ENCODE data around the gene XPO4. TPM values are rescaled to one million over a fixed set of nuclear protein-coding genes. Genes with fewer than 3 reads are reported as not detected.

The XPO4 gene
- total RNA-seq, 1 donor: 19.5 TPM

DNA sequence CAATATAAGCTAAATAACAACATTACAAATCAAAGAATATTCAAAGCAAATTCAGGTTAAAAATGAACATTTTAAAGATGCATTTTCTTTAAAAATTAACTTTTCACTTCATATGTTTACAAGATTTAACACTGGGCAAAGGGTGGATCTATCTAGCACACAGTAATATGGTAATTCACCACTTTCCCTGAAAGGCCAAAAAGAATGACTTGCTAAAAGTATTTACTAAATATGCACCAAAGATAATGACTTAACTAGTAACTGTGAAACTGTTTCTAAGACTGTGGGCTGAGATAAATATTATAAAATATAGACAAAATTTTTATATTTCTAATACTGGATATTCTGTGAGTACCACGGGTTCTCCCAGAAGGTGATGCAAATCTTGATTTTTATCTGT is 124.2 kb downstream of the XPO4 start:
- no peaks in the 10 kb centered on the region for H3K9me3 ChIP-seq (ENCODE audit: low read depth, low read length)
- H3K36me3 ChIP-seq (ENCODE audit: insufficient read depth, low read length): peaks cover 8% of the 10 kb centered on the region
- H4K20me1 ChIP-seq (ENCODE audit: insufficient read depth, low read length): no peaks in the 10 kb centered on the region
- no peak overlapping the region for H3K4me2 ChIP-seq (ENCODE audit: insufficient read depth, low read length)
- H3K27ac ChIP-seq (ENCODE audit: low read depth, low read length): no peak overlapping the region
- H2AFZ ChIP-seq (ENCODE audit: low read length): no peak overlapping the region
- DNase-seq (ENCODE audit: insufficient read length, low spot score, missing footprints): no peak
- H3K79me2 ChIP-seq (ENCODE audit: insufficient read depth, low read length): no peaks in the 10 kb centered on the region
- no peaks in the 10 kb centered on the region for H3K4me1 ChIP-seq (ENCODE audit: insufficient read depth, low read length)
- no peak for TF ChIP-seq CTCF (IDR thresholded peaks at IDR 0.05; ENCODE audit: extremely low read depth, low read depth, low read length)
- no peak overlapping the region for H3K4me3 ChIP-seq (ENCODE audit: insufficient read depth, low read length)
- no peaks in the 10 kb centered on the region for H3K27me3 ChIP-seq (ENCODE audit: insufficient read depth, low read length)

DNA sequence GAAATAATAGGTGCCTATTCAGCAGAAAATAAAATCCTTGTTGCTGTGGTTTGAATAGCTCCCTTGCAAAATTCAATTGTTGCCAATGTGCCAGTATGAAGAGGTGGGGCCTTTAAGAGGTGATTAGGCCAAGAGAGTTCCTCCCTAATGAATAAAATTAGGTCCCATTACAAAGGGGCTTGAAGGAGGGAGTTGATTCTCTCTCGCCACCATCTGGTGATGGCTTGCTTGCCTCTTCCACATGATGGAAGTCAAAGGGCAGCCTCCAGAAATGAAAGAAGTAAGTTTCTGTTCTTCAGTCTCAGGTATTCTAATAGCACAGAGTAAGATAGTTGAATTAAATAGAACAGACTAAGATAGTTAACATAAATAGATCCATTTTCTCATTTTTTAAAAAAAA is 125.8 kb downstream of the XPO4 start:
- Histone ChIP-seq H3K9me3 (ENCODE audit: low read depth, low read length) (no peaks in the 10 kb centered on the region), H3K27me3 (ENCODE audit: insufficient read depth, low read length) (no peaks in the 10 kb centered on the region), H3K4me3 (ENCODE audit: insufficient read depth, low read length) (no peak overlapping the region), H3K79me2 (ENCODE audit: insufficient read depth, low read length) (peaks cover 9% of the 10 kb centered on the region), H3K36me3 (ENCODE audit: insufficient read depth, low read length) (peaks cover 4% of the 10 kb centered on the region), H2AFZ (ENCODE audit: low read length) (no peak overlapping the region), H3K4me2 (ENCODE audit: insufficient read depth, low read length) (no peak overlapping the region), H3K27ac (ENCODE audit: low read depth, low read length) (no peak overlapping the region), H3K4me1 (ENCODE audit: insufficient read depth, low read length) (peaks cover 10% of the 10 kb centered on the region), H4K20me1 (ENCODE audit: insufficient read depth, low read length) (no peaks in the 10 kb centered on the region)
- no peak for TF ChIP-seq CTCF (IDR thresholded peaks at IDR 0.05; ENCODE audit: extremely low read depth, low read depth, low read length)
- DNase-seq (ENCODE audit: insufficient read length, low spot score, missing footprints): no peak

GRCh38 chr13:20775961-20776360 is 126.6 kb downstream of the XPO4 start:
- no peak for DNase-seq (ENCODE audit: insufficient read length, low spot score, missing footprints)
- Histone ChIP-seq H3K36me3 (ENCODE audit: insufficient read depth, low read length) (peaks cover 6% of the 10 kb centered on the region), H3K27ac (ENCODE audit: low read depth, low read length) (no peak overlapping the region), H3K4me3 (ENCODE audit: insufficient read depth, low read length) (no peak overlapping the region), H3K4me2 (ENCODE audit: insufficient read depth, low read length) (no peak overlapping the region), H3K9me3 (ENCODE audit: low read depth, low read length) (no peaks in the 10 kb centered on the region), H2AFZ (ENCODE audit: low read length) (no peak overlapping the region), H3K27me3 (ENCODE audit: insufficient read depth, low read length) (no peaks in the 10 kb centered on the region), H3K79me2 (ENCODE audit: insufficient read depth, low read length) (peaks cover 12% of the 10 kb centered on the region), H4K20me1 (ENCODE audit: insufficient read depth, low read length) (no peaks in the 10 kb centered on the region), H3K4me1 (ENCODE audit: insufficient read depth, low read length) (peaks cover 10% of the 10 kb centered on the region)
- no peak for TF ChIP-seq CTCF (IDR thresholded peaks at IDR 0.05; ENCODE audit: extremely low read depth, low read depth, low read length)

DNA sequence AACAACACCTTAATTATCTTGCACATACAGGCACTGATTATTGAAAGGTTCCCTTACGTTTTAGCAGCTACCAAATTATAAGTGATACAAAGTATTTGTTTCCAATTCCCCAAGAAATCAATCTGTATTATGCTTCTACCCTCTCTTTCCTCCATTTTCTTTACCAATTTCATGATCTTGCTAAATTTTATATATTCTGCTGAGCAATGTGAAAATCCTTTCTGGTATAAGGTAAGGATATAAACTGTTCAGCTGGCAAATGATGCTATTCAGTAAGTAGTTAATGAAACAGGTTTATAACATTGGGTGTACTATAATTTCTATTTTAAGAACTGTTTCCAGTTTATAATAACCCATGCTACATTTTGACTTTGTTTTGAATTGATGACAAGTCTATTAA is 127.8 kb downstream of the XPO4 start:
- no peak overlapping the region for H3K27ac ChIP-seq (ENCODE audit: low read depth, low read length)
- no peak for TF ChIP-seq CTCF (IDR thresholded peaks at IDR 0.05; ENCODE audit: extremely low read depth, low read depth, low read length)
- H3K79me2 ChIP-seq (ENCODE audit: insufficient read depth, low read length): peaks cover 18% of the 10 kb centered on the region
- H3K27me3 ChIP-seq (ENCODE audit: insufficient read depth, low read length): no peaks in the 10 kb centered on the region
- H3K4me2 ChIP-seq (ENCODE audit: insufficient read depth, low read length): no peak overlapping the region
- H4K20me1 ChIP-seq (ENCODE audit: insufficient read depth, low read length): no peaks in the 10 kb centered on the region
- no peaks in the 10 kb centered on the region for H3K9me3 ChIP-seq (ENCODE audit: low read depth, low read length)
- no peak overlapping the region for H2AFZ ChIP-seq (ENCODE audit: low read length)
- no peak for DNase-seq (ENCODE audit: insufficient read length, low spot score, missing footprints)
- H3K4me1 ChIP-seq (ENCODE audit: insufficient read depth, low read length): peaks cover 10% of the 10 kb centered on the region
- H3K36me3 ChIP-seq (ENCODE audit: insufficient read depth, low read length): peaks cover 12% of the 10 kb centered on the region
- H3K4me3 ChIP-seq (ENCODE audit: insufficient read depth, low read length): no peak overlapping the region
